HL-60 (cell line): ENCODE measurements around the gene ANKFY1.
A peak's percentile ranks its signal among the peaks of the same experiment; 100 is the strongest.

Experiments
- DNase-seq, 2 experiments: peaks; one replicate each; pipeline ENCODE4 v3.0.0-alpha.2; 2010 to 2020; ENCODE audit warnings: low read depth in 1 of 2, low spot score in 1 of 2
- H3K27ac ChIP-seq: fragments of 250-450 bp; sonication (Bioruptor Pico); replicated peaks from 2 replicates; pipeline ENCODE4 v1.5.1; 2020; ENCODE audit warnings: mild to moderate bottlenecking, moderate library complexity
- H3K27me3 ChIP-seq: fragments of 250-450 bp; sonication (Bioruptor Pico); 2 replicates; pipeline ENCODE4 v1.5.1; 2021; ENCODE audit warnings: mild to moderate bottlenecking, moderate library complexity; ENCODE audit not compliant: insufficient read depth, poor library complexity, severe bottlenecking
- H3K4me3 ChIP-seq: replicated peaks from 2 replicates; pipeline ENCODE4 v1.5.1; 2011; ENCODE audit warnings: mild to moderate bottlenecking, control low read depth, low read length; ENCODE audit not compliant: insufficient read depth
- CTCF ChIP-seq: IDR thresholded peaks from one replicate; pipeline ENCODE4 v1.5.1; 2011; ENCODE audit warnings: low read length, control low read depth, inconsistent platforms; ENCODE audit not compliant: insufficient read depth
- GABPA ChIP-seq: IDR thresholded peaks from 2 replicates; pipeline ENCODE4 v1.6.1; 2012; ENCODE audit warnings: low read depth
- POLR2AphosphoS5 ChIP-seq: IDR thresholded peaks from 2 replicates; pipeline ENCODE4 v1.6.1; 2012; ENCODE audit warnings: low read depth
- REST ChIP-seq: IDR thresholded peaks from 2 replicates; pipeline ENCODE4 v1.6.1; 2012; ENCODE audit warnings: low read depth; ENCODE audit not compliant: insufficient replicate concordance
- SPI1 ChIP-seq: IDR thresholded peaks from 2 replicates; pipeline ENCODE4 v1.6.1; 2012; ENCODE audit warnings: low read depth, mild to moderate bottlenecking, borderline replicate concordance

ANKFY1 gene

GRCh38 chr17:4204710-4205173 lies 59.0 kb downstream of the ANKFY1 start:
- H3K27me3 ChIP-seq, result no peaks in the 10 kb centered on the region
- no peak overlapping the region for H3K27ac ChIP-seq
- TF ChIP-seq REST, result no peak
- no peak for DNase-seq
- H3K4me3 ChIP-seq, result no peak overlapping the region

- no peak for DNase-seq
- Histone ChIP-seq H3K27ac (no peak overlapping the region), H3K4me3 (no peak overlapping the region), H3K27me3 (no peaks in the 10 kb centered on the region)
- no peak for TF ChIP-seq GABPA
- no peak for TF ChIP-seq POLR2AphosphoS5
- TF ChIP-seq REST, result no peak
- TF ChIP-seq SPI1, result no peak
These were observed 59.6 kb downstream of the ANKFY1 start for GRCh38 chr17:4204190-4204589.

- Histone ChIP-seq H3K27ac (no peak overlapping the region), H3K27me3 (no peaks in the 10 kb centered on the region), H3K4me3 (no peak overlapping the region)
- TF ChIP-seq SPI1 (no peak), CTCF (no peak), GABPA (no peak), POLR2AphosphoS5 (no peak), REST (no peak)
- no peak for DNase-seq
These were observed 62.6 kb downstream of the ANKFY1 start for GRCh38 chr17:4201226-4201625.

- H3K27ac ChIP-seq, result no peak overlapping the region
- peak; percentile 3 for DNase-seq
- no peaks in the 10 kb centered on the region for H3K27me3 ChIP-seq
- no peak for TF ChIP-seq GABPA
- peak; percentile 17 for TF ChIP-seq CTCF
- no peak for TF ChIP-seq SPI1
- TF ChIP-seq POLR2AphosphoS5, result no peak
- no peak for TF ChIP-seq REST
- no peak overlapping the region for H3K4me3 ChIP-seq
These were observed 63.9 kb downstream of the ANKFY1 start for GRCh38 chr17:4199818-4200402.
